ENCODE results near the gene ZCCHC17.

ZCCHC17 gene

DNA sequence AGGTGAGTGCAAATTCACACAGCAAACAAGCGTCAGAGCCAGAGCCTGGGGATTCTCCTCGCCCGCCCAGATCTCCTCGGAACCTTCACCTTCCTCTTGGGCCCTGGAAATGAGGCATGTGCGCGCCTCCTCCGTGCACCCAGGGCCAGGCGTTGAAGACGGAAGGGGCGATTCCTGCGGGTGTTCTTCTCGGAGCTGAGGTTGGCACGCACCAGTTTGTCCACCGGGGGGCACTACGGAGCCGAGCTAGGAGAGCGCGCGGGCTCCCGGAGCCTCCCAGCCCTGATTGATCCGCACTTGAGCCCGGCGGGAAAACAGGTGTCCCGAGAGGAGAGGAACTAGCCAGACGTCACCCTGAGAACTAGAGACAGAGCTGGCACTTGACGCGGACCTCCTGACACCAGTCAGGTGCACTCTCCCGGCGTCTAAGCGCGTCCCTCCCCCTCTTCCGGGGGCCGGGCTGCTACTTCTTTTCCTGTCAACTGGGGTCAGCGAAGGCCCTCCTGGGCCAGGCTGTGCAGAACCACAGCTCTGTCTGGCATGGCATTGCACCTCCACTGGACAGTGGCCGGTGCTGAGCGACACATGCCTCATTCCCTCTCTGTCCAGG is 97.9 kb downstream of the ZCCHC17 start:
- peak; percentile 83 for DNase-seq (ENCODE audit: low spot score)

DNA sequence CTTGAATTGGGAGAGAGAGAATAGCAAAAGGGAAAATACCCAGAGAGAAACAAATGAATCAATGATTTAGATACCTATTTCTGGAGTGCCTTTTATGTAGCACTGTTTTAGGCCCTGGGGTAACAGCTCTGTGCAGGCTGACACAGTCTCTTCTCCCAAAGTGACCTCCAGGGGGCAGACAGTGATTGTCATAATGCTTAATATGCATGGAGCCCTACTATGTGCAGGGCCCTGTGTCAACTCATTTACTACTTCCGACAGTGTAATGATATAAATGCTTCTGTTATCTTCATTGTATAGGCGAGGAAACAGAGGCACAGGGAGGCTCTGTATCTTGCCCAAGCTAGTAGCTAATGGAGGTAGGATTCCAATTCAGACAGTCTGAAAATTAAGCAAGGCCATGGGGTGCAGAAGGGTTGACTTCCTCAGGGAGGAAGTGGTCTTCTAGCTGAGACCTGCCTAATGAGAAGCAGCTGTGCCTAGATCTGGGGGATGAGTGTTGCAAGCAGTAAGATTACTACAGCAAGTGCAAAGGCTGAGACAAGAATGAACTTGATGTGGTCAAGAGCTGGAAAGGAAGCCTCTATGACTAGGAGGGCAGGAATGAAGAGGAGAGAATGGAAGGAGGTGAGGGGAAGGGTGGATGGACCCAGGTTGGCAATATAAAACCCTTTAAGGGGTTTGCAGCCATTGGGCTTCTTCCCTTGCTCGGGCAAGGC is 100.0 kb downstream of the ZCCHC17 start:
- no peak for DNase-seq (ENCODE audit: low spot score)

DNA sequence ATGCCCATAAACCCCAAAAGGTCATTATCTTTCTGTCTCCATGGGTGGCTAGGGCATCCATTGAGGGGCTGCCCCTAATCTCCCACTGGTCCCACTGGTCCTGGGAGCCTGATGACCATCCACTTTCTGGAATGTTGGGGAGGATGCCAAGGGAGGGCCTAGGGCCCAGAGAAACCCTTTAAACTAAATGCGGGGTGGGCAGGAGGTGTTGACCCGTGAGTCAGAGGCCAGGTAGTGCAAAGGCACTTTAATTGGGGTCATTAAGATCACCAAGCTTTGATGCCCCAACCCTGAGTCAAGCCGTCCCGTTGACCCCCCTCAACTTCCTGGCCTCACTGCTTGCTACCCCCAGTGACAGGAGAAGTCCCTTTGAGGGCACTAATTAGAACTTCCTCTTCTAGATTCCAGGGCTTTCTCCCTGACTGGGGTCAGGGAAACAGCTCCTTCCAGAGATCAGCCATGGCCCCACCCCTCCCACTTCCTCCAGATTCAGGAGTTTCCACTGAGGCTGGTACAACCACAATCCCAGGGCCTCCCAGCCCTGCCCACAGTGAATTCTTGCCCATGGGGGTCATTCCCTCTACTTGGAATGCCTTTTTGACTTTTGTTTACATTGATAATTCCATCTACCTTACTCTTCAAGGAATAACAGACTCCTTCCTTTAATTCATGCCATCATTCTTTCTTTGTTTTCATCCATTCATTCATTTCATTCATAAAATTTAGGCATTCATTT is 100.7 kb downstream of the ZCCHC17 start:
- no peak for DNase-seq (ENCODE audit: low spot score)

DNA sequence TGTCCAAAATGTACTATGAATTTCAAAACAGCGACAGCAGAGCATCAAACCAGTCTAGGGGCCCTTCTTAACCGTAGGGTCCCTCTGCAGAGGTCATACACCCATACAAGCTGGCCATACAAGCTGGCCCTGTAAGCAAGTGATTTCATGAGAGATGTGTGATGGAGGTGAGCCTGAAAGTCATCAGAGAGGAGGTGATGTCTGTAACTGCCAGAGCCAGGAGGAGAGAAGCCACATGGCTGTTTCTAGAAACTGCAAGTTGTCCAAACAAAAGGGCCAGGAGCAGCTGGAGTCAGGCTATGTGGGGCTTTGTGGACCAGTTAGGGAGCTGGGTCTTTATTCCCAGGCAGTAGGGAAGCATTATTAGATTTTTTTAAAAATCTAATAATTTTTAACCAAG is 101.4 kb downstream of the ZCCHC17 start:
- DNase-seq (ENCODE audit: low spot score) = no peak

DNA sequence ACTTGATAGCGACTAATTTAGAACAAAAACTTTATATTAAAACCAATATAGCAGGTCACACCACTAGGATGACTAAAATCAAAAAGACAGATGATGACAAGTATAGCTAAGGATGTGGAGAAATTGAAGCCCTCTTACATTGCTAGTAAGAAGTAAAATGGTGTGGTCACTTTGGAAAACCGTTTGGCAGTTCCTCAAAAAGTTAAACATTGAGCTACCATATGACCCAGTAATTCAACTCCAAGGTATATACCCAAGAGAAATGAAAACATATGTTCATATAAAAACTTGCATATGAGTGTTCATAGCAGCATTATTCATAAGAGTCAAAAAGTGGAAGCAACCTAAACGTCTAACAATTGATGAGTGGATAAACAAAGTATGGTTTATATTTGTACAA is 103.1 kb downstream of the ZCCHC17 start:
- DNase-seq (ENCODE audit: low spot score) = no peak

DNA sequence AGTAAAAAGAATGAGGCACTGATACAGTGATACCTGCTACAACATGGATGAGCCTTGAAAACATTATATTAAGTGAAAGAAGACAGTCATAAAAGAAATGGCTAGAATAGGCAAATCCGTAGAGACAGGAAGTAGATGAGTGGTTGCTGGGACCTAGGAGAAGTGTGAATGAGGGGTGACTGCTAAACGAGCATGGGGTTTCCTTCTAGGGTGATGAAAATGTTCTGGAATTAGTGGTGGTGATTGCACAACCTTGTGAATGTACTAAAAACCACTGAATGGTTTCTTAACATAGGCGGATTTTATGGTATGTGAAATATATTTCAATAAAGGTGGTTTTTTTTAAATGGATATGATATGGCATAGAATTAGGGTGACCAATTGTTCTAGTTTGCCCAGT is 103.6 kb downstream of the ZCCHC17 start:
- DNase-seq (ENCODE audit: low spot score) = no peak

DNA sequence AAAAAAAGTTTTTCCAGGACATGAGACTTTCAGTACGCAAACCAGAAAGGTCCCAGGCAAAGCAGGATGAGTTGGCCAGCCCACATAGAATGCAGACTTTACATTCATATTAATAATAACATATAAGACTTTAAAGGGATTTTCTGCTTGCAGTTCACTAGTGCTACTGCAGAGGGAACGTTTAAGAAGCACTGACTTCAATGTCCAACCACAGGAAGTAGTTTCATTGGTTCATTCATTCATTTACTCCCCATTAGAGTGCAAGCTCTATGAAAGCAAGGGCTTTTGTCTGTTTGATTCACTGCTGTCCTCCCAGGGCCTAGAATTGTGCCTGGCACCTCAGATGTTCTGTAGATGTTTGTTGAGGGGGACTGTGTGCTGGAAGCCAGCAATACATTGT is 104.4 kb downstream of the ZCCHC17 start:
- DNase-seq (ENCODE audit: low spot score) = no peak

DNA sequence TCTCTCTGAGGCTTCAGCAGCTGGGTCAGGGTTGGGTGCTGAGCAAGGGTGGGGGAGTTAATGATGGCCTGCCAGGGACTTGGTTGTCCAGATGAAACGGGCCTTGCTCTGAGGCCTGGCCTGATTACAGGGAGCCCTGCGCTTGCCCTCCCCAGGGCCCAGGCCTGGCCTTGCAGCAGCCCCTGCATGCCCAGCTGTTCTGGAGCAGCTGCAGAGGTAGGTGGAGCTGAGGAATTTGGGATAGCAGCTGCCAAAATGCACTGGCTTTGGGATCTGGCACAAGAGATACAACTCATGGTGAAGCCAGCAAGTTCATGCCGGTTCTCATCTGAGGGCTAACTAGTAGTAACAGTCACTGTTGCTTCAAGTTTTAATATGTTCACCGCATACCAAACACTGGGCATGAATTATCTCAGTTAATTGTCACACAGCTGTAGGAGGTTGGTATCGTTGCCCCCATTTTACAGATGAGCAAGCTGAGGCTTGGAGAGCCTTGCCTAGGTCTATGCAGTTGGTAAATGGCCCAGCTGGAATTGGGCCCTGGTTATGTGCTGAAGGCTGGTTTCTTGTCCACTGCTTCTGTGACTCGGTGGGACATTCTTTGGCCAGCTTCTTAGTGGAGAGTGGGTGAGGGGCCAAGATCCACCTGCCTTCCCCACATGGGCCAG is 108.9 kb downstream of the ZCCHC17 start:
- DNase-seq (ENCODE audit: low spot score) = no peak

DNA sequence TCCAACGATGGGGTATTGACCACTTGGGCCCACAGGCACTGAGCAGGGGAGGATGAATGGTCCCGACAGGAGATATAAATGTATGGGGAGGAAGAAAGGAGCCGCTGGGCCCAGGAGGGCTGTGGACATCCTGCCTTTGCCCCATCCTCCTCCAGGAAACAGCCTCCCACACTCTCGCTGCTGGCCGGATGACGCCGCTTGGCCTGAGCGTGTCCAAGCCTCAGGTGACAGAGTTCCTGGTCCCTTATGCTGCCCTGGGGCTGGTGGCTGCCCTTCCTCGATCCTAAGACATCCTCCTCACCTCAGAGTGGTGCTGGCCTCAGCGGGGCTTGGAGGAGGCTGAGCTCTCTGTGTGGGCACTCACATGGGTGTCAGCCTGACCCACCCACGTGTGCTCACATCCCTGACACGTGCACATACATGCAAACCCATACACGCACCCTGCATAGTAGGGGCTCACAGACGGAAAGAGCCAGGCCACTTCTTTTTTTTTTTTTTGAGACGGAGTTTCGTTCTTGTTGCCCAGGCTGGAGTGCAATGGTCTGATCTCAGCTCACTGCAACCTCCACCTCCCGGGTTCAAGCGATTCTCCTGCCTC is 110.3 kb downstream of the ZCCHC17 start:
- DNase-seq (ENCODE audit: low spot score) = no peak

DNA sequence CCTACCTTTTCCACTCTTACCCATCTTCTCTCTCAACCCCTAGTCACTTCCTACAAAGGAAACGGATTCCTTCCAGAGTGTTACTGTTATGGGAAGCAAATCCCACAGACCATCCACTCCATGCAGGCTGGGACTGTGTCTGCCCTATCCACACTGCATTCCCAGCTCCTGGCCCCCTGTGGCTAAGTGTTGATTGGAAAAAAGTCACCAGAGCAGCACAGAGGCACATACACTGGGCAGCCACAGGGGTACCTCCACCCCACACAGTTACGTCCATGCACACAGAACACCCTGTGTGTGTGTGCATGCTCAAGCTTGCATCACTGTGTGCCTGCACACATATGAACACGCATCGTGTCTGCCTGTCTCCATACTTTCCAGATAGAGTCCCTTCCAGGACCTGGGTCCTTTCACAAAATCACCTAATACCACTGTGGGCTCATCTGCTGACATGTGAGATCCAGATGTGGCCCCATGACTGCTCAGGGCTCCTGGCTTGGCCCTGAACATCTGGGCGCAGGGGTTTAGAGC is 112.0 kb downstream of the ZCCHC17 start:
- no peak for DNase-seq (ENCODE audit: low spot score)

DNA sequence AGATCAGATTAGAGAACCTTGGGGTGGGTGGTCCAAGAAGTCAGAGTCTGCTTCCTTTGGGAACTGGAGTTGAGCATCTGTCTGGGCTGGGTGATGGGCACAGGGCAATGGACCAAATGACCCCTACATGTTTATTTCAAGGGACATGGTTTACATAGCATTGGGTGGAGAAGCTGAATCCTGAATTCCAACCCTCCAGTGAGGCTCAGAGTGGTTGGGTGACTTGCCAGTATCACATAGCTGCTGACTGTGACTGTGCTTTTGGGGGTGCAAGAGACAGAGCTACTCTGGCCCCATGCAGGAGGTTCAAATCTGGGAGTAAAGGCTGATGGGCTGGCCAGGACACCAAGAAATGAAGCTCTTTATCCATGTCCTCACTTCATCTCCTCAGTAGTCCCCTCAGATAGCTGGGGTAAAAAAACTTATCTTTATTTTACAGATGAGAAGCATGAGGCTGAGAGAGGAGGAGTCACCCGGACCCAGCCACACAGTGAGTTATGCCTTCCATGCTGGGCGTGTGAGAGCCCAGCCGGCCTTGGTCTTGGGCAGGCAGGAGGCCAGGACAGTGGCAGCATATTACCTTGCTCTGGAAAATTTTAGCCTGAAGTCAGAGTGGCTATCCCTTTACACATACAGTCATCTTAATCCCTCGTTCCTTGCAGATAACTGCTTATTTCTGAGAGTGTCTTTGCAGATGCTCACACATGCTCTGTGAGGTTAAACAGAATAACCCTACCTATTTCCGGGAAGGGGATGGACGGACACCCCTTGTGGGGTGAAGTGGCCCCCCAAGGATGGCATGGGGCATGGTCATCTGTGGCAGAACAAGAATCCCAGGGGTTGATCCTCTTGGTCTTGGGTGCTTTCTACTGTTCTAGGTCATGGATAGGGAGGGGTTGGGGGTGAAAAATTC is 113.4 kb downstream of the ZCCHC17 start:
- DNase-seq (ENCODE audit: low spot score) = no peak

DNA sequence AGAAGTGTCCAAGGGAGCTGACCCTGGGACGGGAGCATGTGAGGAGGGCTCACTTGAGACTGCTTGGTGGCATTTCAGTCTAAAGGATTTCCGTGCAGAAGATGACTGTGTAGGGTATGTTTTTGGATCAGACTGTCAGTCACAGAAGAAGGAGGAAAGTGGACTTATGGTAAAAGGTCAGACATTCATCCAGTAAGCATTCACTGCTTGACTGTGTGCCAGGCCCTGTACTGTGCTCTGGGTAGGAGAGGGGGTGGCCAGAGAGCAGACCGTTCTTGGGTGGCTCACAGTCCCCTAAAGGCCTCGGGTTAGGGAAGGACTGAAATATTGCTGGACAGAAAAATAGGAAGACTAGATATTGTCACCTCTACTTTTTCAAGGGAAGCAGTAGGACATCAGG is 114.0 kb downstream of the ZCCHC17 start:
- DNase-seq (ENCODE audit: low spot score) = no peak

DNA sequence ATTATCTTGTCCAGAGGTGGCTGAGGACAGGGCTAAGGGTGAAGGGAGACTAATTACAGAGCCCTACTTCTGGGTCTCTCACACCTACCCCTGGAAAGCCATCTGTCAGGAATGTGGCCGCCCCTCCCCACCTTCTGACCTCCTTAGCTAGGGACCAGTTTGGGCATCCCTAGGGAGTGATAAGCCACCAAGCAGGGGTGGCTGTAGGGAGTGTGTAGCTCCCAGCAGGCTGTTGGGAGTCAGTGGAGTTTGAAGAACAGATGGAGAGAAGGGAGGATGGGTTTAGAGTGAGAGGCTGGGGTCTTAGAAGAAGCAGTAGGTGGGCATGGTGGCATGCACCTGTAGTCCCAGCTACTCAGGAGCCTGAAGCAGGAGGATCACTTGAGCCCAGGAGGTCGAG is 115.4 kb downstream of the ZCCHC17 start:
- no peak for DNase-seq (ENCODE audit: low spot score)

DNA sequence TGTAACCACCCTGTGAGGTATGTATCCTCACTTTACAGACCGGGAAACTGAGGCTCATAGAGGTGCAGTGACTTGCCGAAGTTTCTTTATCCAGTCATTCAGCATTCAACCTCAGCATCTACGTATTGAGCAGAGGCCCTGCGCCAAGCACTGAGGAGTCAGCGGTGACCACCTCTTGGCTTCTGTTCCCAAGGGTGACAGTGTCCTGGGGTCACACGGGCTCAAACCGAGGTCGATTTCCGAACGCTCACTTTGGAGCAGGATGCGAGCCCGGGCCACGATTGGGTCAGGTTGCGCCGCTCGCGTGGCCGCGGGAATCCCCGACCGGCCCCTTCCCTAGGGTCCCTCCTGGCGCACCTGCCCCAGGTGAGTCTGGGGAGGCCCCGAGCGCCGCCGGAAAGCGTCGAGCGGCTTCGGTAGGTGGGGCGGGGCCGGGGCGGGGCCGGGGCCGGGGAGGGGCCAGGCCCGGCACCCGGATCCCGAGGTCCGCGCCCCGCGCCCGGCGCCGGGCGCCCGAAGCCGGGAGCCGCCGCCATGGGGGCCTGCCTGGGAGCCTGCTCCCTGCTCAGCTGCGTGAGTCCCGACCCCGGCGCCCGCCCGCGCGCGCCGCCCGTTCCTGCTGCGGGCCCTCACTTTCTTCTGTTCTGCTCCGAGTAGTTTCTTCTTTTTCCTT is 116.0 kb downstream of the ZCCHC17 start, which contains the start of gene SERINC2:
TSS of gene SERINC2 (plus strand) at position 482 of the 673 bp plus-strand sequence. CDS start at position 535, 53 bp downstream.
- DNase-seq (ENCODE audit: low spot score) = peak; percentile 60

DNA sequence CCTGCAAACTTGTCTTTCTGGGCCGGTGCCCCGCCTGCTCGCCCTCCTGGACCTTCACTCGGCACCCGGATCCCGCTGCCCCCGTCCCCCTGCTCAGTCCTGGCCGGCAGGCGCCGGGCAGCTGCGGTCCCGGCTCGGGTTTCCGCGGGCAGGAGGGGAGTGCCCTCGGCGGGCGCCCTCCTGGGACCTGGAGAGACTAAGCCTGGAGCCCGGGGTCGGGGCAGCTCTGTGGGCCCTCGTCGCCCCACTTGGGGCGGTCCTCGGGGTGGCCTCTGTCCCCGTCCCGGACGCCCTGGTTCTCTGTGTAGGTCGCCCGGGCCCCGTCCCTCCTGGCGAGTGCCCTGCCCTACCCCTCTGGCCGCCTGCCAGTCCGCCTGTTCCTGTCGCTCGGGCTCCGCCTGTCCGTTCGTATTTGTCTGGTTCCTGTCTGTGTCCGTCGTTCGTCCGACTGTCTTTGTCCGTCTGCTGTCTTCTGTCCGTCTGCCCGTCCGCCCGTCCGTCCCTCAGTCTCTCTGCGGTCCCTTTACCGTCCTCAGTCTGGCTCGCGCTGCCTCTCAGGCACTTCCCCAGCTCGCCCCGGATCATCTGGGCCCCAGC is 116.7 kb downstream of the ZCCHC17 start:
- DNase-seq (ENCODE audit: low spot score) = no peak
